Psoas muscle (tissue), 8 donors: Measurements from ENCODE around the gene BTBD9. TPM values are rescaled to one million over a fixed set of nuclear protein-coding genes. Genes with fewer than 3 reads are reported as not detected.

Source experiments
- ATAC-seq, 4 donors: fragments of 200-7000 bp; cut with Tn5 transposase; one replicate each; pipeline ENCODE4 v1.9.1; 2020; ENCODE audit warnings: moderate library complexity in 3 of 4, mild to moderate bottlenecking in 2 of 4
- DNase-seq, 2 donors: peaks; one replicate each; pipeline ENCODE4 v3.0.0-alpha.2; 2020
- H3K27ac ChIP-seq: fragments of 200-600 bp; one replicate; pipeline ENCODE4 v1.8.0; 2022
- H3K27me3 ChIP-seq, 3 donors: fragments of 200-600 bp in 1 of 3; one replicate each; pipeline versions ENCODE4 v1.6.1 to v1.8.0; 2013 to 2022; ENCODE audit warnings: low read length in 2 of 3, mild to moderate bottlenecking in 2 of 3, moderate library complexity in 1 of 3; ENCODE audit not compliant: insufficient read depth in 3 of 3
- H3K36me3 ChIP-seq, 2 donors: fragments of 200-600 bp in 1 of 2; one replicate each; pipeline versions ENCODE4 v1.6.1 to v1.8.0; 2013 to 2022; ENCODE audit warnings: low read depth in 1 of 2, mild to moderate bottlenecking in 1 of 2, moderate library complexity in 1 of 2; ENCODE audit not compliant: insufficient read depth in 1 of 2
- H3K4me1 ChIP-seq: fragments of 200-600 bp; one replicate; pipeline ENCODE4 v1.8.0; 2022
- H3K4me3 ChIP-seq: fragments of 200-600 bp; one replicate; pipeline ENCODE4 v1.8.0; 2022; ENCODE audit warnings: mild to moderate bottlenecking
- H3K9me3 ChIP-seq: fragments of 200-600 bp; one replicate; pipeline ENCODE4 v1.8.0; 2022
- WGBS, 3 donors: extraction: QIAGEN DNeasy Blood & Tissue Kit; methylation state at CpG; one replicate each; pipeline versions ENCODE4 v1.1.6 to v1.1.7; 2013; 5-methylcytosine and 5-hydroxymethylcytosine counted together
- intact Hi-C, 2 donors: fragments of 100-400 bp; cut with DNase I; formaldehyde crosslinking; loops; one replicate each; pipeline versions ENCODE4 v1.11.0 to v1.14.2; 2022
- polyA plus RNA-seq, 3 donors: library from polyadenylated mRNA; stranded (reverse); fragments of 200-250 nt; gene quantifications; one replicate each; pipeline ENCODE4 v1.2.3, GENCODE V29; 2013
- total RNA-seq, 4 donors: library from RNA; stranded (reverse); fragmentation: NEBNext Ultra II Directional in 2 of 4; extraction: Animal tissue kit (Norgen Biotek cat#: 25700) in 2 of 4; gene quantifications; one replicate each; pipeline versions ENCODE4 v1.2.1 to v1.2.4, GENCODE V29; 2021 to 2023
- TF ChIP-seq, protein P1 (sequence below): fragments of 200-600 bp; IDR thresholded peaks from one replicate; pipeline ENCODE4 v1.8.0; 2022; ENCODE audit warnings: antibody characterized with exemption
- donor health status: healthy with polysubstance abuse.
- donor health status: DM: no; HTN: no; CAD: no; lungs with moderate emphysema.
- donor health status: Bipolar disorder and iron deficiency.
- donor health status: healthy.
- donor health status: DM: yes; HTN: yes; CAD: no.
- donor health status: DM: no; HTN: no; CAD: no.
- donor health status: DM: no; HTN: no; CAD: no.
- donor health status: DM: yes; HTN: yes; CAD: no.

Gene BTBD9
- total and polyA plus RNA-seq, 7 donors, result 2.3 to 10.9 (median 8.4) TPM

DNA sequence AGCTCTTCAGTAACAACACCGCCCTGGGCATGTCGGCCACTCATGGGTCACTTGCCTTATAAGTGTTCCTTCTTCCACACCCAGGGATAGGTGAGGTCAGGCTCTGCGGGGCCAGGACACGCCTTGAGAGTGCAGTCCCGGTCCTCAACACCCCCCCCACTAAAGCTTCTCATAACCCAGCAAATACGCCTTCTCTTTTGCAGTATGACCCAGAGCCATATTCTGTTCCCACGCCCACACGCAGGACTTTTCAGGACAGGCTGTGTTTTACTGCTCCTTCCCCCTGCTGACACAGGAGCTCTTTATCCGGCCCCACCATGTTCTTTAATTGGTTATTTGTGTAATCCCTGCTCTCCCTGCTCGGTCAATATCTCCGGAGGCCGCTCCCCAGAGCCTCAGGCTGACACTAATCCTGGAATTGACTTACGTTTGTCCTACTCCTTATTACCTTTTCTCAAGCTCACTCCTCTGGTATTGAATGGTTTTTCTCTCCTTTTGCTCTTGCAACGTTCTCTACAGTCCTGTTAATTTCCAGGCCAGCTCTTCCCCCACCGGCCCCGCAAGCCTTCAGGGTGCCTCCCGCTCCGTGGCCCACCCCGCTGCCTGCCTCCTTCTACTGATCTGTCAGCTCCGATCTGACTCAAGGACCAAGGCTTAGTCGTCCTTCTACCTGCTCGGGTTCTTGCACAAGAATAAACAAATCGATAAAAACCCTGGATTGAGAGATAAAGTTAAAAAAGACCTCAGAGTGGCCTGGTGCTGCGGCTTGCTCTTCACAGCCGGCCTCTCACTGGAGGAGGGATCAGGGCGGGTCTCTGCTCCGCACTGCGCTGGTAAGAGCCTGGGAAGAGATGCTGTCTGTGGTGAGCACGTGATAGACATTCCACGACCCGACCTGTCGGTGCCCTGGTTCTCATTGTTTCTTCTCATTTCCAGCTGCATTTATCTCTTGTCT, 462.7 kb downstream of the BTBD9 start:
- peaks cover 5% of the 10 kb centered on the region for H3K4me1 ChIP-seq
- DNase-seq (no peak), ATAC-seq (no peak)
- TF ChIP-seq, protein P1, sequence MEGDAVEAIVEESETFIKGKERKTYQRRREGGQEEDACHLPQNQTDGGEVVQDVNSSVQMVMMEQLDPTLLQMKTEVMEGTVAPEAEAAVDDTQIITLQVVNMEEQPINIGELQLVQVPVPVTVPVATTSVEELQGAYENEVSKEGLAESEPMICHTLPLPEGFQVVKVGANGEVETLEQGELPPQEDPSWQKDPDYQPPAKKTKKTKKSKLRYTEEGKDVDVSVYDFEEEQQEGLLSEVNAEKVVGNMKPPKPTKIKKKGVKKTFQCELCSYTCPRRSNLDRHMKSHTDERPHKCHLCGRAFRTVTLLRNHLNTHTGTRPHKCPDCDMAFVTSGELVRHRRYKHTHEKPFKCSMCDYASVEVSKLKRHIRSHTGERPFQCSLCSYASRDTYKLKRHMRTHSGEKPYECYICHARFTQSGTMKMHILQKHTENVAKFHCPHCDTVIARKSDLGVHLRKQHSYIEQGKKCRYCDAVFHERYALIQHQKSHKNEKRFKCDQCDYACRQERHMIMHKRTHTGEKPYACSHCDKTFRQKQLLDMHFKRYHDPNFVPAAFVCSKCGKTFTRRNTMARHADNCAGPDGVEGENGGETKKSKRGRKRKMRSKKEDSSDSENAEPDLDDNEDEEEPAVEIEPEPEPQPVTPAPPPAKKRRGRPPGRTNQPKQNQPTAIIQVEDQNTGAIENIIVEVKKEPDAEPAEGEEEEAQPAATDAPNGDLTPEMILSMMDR, result no peak
- intact Hi-C loops, result no loop called here
- H3K9me3 ChIP-seq, result no peaks in the 10 kb centered on the region
- H3K36me3 ChIP-seq, result peaks cover 0 to 5% of the 10 kb centered on the region in 2 donors
- no peak overlapping the region for H3K4me3 ChIP-seq
- no peaks in the 10 kb centered on the region for H3K27me3 ChIP-seq
- WGBS, 3 donors, result 75 to 76% (median 75%) methylated on average over 32 of the region's 32 CpGs
- H3K27ac ChIP-seq, result no peak overlapping the region

DNA sequence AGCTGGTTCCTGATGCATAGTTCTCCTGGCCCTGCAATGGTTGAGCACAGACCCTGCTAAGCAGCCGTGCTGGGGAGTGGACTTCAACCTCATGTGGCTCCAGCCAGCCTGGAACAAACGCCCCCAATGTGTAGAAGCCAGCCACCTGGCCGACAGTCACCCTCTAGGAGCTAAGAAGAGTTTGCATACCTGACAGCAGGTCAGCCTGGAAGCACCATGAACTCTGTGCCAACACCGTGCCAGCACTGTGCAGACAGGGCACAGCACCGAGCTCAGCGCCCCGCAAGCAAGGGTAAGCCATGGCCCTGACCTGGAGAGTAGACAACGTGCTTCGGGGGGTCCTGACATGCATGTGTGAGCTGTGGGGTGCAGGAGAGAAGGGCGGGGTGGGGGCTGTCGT, 463.9 kb downstream of the BTBD9 start:
- Histone ChIP-seq H3K36me3 (peaks cover 0 to 5% of the 10 kb centered on the region in 2 donors), H3K9me3 (no peaks in the 10 kb centered on the region), H3K4me1 (peaks cover 5% of the 10 kb centered on the region), H3K27me3 (no peaks in the 10 kb centered on the region), H3K27ac (no peak overlapping the region), H3K4me3 (no peak overlapping the region)
- ATAC-seq, result no peak
- DNase-seq, result no peak
- intact Hi-C loops, result no loop called here
- WGBS, 3 donors, result 93 to 97% (median 94%) methylated on average over 11 of the region's 11 CpGs
- TF ChIP-seq, protein P1, result no peak

DNA sequence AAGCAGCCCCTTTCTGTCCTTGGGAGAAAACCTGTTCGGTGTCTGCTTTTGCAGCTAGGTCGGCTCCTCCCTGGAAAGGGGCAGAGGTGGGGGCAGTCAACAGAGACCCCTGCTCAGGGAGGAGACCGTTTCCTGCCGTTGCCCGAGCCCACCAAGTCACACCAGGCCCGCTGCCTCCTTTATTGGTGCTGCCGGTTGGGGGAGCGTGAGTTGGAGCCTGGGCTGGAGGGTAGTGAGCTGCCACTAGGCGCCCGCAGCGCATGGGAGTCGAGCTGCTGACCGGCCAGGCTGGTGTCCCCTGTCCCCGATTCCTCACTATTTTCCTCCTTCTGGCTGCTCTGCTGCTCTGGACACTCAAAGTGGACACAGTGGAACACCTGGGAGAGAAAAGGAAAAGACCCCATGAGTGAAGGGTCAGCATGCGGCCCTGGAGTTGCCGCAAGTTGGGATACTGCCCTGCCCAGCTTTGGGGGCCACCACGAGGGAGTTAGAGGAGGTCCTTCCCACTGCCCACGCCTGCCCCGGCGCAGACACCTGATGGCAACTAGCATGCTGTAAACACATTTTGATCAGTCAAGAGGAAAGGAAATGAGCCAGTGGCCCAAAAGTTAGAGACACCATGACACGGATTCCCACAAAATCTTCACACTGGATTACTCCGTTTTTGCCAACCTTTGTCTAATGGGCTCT, 464.8 kb downstream of the BTBD9 start:
- Histone ChIP-seq H3K36me3 (peaks cover 0 to 5% of the 10 kb centered on the region in 2 donors), H3K27me3 (no peaks in the 10 kb centered on the region), H3K4me3 (no peak overlapping the region), H3K27ac (no peak overlapping the region), H3K4me1 (peaks cover 5% of the 10 kb centered on the region), H3K9me3 (no peaks in the 10 kb centered on the region)
- 95 to 97% (median 96%) methylated on average over 22 of the region's 22 CpGs for WGBS, 3 donors
- DNase-seq (no peak), ATAC-seq (no peak)
- intact Hi-C loops, result no loop called here
- TF ChIP-seq, protein P1, result no peak

DNA sequence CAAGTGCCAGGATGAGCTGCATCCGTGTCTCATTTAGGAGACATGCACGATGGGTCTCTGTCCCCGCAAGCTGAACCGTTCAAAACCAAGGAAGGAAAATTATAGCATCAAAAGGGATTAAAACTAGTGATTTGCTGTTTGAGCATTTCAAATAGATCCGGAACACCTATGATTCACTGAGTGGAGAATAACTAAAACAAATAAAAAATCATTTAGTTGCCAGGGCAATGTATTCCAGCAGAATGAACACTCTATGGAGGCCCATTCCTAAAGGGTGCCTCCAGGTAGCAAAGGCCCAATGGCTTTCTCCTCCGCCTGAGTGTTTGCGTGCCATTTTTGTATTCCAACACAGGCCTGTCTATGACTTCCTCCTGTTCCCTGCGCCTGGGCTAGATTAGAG, 465.4 kb downstream of the BTBD9 start:
- Histone ChIP-seq H3K27me3 (no peaks in the 10 kb centered on the region), H3K27ac (no peak overlapping the region), H3K9me3 (no peaks in the 10 kb centered on the region), H3K4me1 (peaks cover under 1% of the 10 kb centered on the region), H3K4me3 (no peak overlapping the region), H3K36me3 (peaks cover 0 to 5% of the 10 kb centered on the region in 2 donors)
- ATAC-seq, result no peak
- 94 to 96% (median 95%) methylated on average over 8 of the region's 8 CpGs for WGBS, 3 donors
- TF ChIP-seq, protein P1, result no peak
- DNase-seq, result no peak
- intact Hi-C loops, result no loop called here
